Memory B cell (primary cell): ENCODE measurements around the gene MEI4.

Experiments used
- ATAC-seq: fragments of 150-1000 bp; cut with Tn5 transposase; 2 replicates; pipeline ENCODE4 v1.10.0; 2021; ENCODE audit warnings: low read depth, mild to moderate bottlenecking, moderate library complexity
- DNase-seq, 2 donors: peaks; one replicate each; pipeline ENCODE4 v3.0.0; 2022; ENCODE audit warnings: low spot score in 2 of 2
- H3K27ac Mint-ChIP-seq: one replicate; pipeline ENCODE4 v1.8.0; 2022; ENCODE audit warnings: mild to moderate bottlenecking, moderate library complexity, mixed read lengths
- H3K27me3 Mint-ChIP-seq: one replicate; pipeline ENCODE4 v1.8.0; 2022; ENCODE audit warnings: mixed read lengths
- H3K36me3 Mint-ChIP-seq: one replicate; pipeline ENCODE4 v1.8.0; 2022; ENCODE audit warnings: mild to moderate bottlenecking, mixed read lengths
- H3K4me1 Mint-ChIP-seq: one replicate; pipeline ENCODE4 v1.8.0; 2022; ENCODE audit warnings: mixed read lengths
- H3K4me3 Mint-ChIP-seq: one replicate; pipeline ENCODE4 v1.8.0; 2022; ENCODE audit warnings: mild to moderate bottlenecking, moderate library complexity, mixed read lengths
- H3K9me3 Mint-ChIP-seq: one replicate; pipeline ENCODE4 v1.8.0; 2022; ENCODE audit warnings: mixed read lengths

MEI4 gene

DNA sequence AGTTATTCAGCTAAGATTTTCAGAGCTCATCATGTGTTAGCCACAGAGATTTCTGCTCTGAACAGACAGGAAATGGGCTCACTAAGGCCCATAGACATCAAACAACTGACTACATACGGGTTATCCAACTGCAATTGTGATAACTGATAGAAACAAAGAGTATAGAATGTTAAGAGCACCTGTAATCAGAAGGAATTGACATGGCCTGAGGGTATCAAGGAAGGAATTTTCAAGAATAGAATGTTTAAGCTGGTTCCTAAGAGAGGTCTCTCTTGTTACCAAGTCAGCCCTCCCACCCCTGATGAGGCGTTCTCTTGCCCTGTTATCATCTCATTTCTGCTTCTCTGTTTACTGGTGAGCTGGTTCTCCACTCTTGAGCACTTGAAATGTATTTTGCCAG, at the start of gene MEI4:
Gene MEI4 (plus strand): TSS at position 301 of the 400 bp plus-strand sequence. CDS start 37,633 bp downstream, outside the sequence.
- ATAC-seq (no peak), DNase-seq (no peak)
- Mint-ChIP-seq H3K4me1 (no peaks in the 10 kb centered on the region), H3K9me3 (peaks cover 7% of the 10 kb centered on the region), H3K36me3 (no peaks in the 10 kb centered on the region), H3K27me3 (peaks cover 3% of the 10 kb centered on the region), H3K27ac (no peak within 1 kb of the TSS), H3K4me3 (no peak within 1 kb of the TSS)

DNA sequence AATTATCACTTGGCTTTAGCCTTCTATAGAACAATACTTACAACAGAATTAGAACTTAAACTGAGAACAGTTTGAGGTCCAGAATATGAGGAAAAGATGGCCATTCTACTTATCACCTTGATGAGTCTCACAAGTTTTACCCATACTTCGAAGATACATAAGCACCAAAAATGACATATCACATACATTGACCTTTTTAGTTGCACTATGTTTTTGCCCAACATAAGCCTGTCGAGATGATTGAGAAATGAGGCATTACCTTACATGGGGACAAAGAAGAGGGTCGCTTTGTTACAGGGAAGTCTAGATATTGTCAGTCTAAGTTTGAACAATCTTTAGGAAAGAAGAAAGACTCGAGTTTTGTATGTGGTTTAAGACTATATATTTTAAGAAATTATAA, 48.4 kb upstream of the MEI4 start:
- H3K4me3 Mint-ChIP-seq = no peak overlapping the region
- no peaks in the 10 kb centered on the region for H3K36me3 Mint-ChIP-seq
- H3K4me1 Mint-ChIP-seq = no peaks in the 10 kb centered on the region
- H3K27me3 Mint-ChIP-seq = no peaks in the 10 kb centered on the region
- no peak overlapping the region for H3K27ac Mint-ChIP-seq
- H3K9me3 Mint-ChIP-seq = peaks cover 16% of the 10 kb centered on the region
- DNase-seq = no peak
- no peak for ATAC-seq

DNA sequence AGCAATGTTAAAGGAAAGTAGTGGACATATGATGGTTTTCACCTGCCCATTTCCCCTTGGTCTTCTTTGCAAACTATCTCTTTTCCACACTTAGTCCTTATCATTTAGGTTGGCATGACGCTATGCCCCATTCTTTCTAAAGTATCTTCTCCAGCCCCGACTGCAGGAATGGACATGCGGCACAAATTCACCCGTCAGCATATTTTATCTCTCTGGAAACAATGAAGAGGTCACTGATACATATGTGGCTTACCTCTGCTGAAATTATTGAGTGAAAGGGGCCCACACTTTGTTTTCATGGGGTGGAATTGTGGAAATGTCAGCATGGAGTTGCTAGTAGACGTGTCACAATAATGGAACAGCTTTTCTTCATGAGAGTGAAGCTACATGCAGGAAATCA, 45.8 kb upstream of the MEI4 start:
- DNase-seq (no peak), ATAC-seq (no peak)
- Mint-ChIP-seq H3K4me3 (no peak overlapping the region), H3K4me1 (no peaks in the 10 kb centered on the region), H3K36me3 (no peaks in the 10 kb centered on the region), H3K27ac (no peak overlapping the region), H3K9me3 (peaks cover 10% of the 10 kb centered on the region), H3K27me3 (no peaks in the 10 kb centered on the region)

DNA sequence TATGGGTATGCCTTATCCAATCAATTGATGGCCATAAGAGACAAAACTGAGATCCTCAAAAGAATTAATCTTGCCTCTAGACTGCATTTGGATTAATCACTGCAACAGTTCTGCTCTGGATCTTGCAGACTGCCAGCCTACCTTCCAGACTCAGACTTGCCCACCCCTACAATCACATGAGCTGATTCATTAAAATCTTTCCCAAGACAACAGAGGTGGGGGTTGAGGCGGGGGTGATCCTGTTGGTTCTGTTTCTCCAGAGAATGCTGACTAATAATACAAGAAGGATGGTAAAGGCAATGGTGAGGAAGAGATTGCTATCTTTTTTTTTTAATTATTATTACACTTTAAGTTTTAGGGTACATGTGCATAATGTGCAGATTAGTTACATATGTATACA, 43.7 kb upstream of the MEI4 start:
- Mint-ChIP-seq H3K36me3 (no peaks in the 10 kb centered on the region), H3K27me3 (no peaks in the 10 kb centered on the region), H3K4me3 (no peak overlapping the region), H3K9me3 (peaks cover 11% of the 10 kb centered on the region), H3K27ac (no peak overlapping the region), H3K4me1 (no peaks in the 10 kb centered on the region)
- no peak for DNase-seq
- ATAC-seq = no peak

- Mint-ChIP-seq H3K36me3 (no peaks in the 10 kb centered on the region), H3K9me3 (peaks cover 1% of the 10 kb centered on the region), H3K4me3 (no peak overlapping the region), H3K4me1 (no peaks in the 10 kb centered on the region), H3K27ac (no peak overlapping the region), H3K27me3 (no peaks in the 10 kb centered on the region)
- ATAC-seq (no peak), DNase-seq (no peak)
Measured at GRCh38 chr6:77619114-77619513, 33.7 kb upstream of the MEI4 start.

DNA sequence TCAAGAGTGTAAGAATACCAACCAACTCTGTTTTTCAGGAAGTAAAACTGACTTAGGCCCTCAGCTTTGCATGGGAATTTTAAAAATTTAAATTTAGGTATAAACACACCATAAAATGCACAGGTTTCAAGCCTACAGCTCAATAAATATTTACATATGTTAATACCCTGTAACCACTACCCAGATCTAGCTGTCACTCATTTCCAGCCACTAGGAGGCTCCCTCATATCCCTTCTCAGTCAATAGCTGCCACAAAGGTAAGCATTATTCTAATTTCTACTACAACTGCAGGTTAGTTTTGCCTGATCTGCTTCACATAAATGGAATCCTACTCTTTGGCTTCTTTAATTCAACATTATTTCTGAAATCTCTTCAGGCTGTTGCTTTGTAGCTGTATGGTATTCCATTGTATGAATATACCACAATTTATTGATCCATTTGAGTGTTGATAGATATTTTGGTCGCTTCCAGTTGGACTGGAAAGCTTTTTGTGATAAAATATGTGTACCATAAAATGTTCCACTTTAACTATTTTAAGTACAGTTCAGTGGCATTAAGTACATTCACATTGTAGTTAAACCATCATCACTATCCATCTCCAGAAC, 32.5 kb upstream of the MEI4 start:
- H3K27ac Mint-ChIP-seq = no peak overlapping the region
- H3K4me3 Mint-ChIP-seq = no peak overlapping the region
- H3K9me3 Mint-ChIP-seq = peaks cover 3% of the 10 kb centered on the region
- H3K4me1 Mint-ChIP-seq = no peaks in the 10 kb centered on the region
- ATAC-seq (no peak), DNase-seq (no peak)
- H3K27me3 Mint-ChIP-seq = no peaks in the 10 kb centered on the region
- no peaks in the 10 kb centered on the region for H3K36me3 Mint-ChIP-seq

- DNase-seq = no peak
- Mint-ChIP-seq H3K27me3 (no peaks in the 10 kb centered on the region), H3K4me3 (no peak overlapping the region), H3K36me3 (no peaks in the 10 kb centered on the region), H3K27ac (no peak overlapping the region), H3K9me3 (peaks cover 8% of the 10 kb centered on the region), H3K4me1 (no peaks in the 10 kb centered on the region)
- no peak for ATAC-seq
Measured at GRCh38 chr6:77624515-77624914, 28.3 kb upstream of the MEI4 start.

GRCh38 chr6:77626426-77626825, 26.4 kb upstream of the MEI4 start:
- H3K4me1 Mint-ChIP-seq = no peaks in the 10 kb centered on the region
- H3K36me3 Mint-ChIP-seq = no peaks in the 10 kb centered on the region
- H3K4me3 Mint-ChIP-seq = no peak overlapping the region
- no peak for DNase-seq
- H3K9me3 Mint-ChIP-seq = peaks cover 8% of the 10 kb centered on the region
- ATAC-seq = no peak
- H3K27me3 Mint-ChIP-seq = no peaks in the 10 kb centered on the region
- no peak overlapping the region for H3K27ac Mint-ChIP-seq

DNA sequence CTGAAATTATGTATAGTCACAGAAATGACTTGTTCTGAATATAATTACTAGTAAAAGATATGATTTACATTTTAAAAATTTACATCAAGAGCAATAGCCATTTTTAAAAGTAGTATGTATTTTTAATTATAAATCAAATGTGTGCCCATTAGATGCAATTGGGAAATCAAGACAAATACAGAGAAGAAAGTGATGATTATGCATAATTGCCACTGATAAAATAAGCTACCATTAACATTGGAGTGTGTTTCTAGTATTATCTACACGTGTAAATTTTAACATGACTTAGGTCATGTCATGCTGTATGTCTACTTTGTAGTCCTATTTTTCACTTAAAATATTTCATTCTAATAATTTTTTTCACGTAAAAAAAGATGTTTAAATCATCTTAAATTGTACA, 22.8 kb upstream of the MEI4 start:
- no peak overlapping the region for H3K4me3 Mint-ChIP-seq
- DNase-seq (no peak), ATAC-seq (no peak)
- no peaks in the 10 kb centered on the region for H3K36me3 Mint-ChIP-seq
- H3K27ac Mint-ChIP-seq = no peak overlapping the region
- H3K27me3 Mint-ChIP-seq = no peaks in the 10 kb centered on the region
- no peaks in the 10 kb centered on the region for H3K4me1 Mint-ChIP-seq
- peaks cover 8% of the 10 kb centered on the region for H3K9me3 Mint-ChIP-seq

GRCh38 chr6:77633471-77633870, 19.4 kb upstream of the MEI4 start:
- Mint-ChIP-seq H3K4me1 (no peaks in the 10 kb centered on the region), H3K27ac (no peak overlapping the region), H3K27me3 (no peaks in the 10 kb centered on the region), H3K4me3 (no peak overlapping the region), H3K9me3 (peaks cover 1% of the 10 kb centered on the region), H3K36me3 (no peaks in the 10 kb centered on the region)
- ATAC-seq = no peak
- DNase-seq = no peak

- H3K4me1 Mint-ChIP-seq = no peaks in the 10 kb centered on the region
- no peaks in the 10 kb centered on the region for H3K36me3 Mint-ChIP-seq
- DNase-seq = no peak
- H3K27me3 Mint-ChIP-seq = no peaks in the 10 kb centered on the region
- H3K9me3 Mint-ChIP-seq = peaks cover 1% of the 10 kb centered on the region
- ATAC-seq = no peak
- no peak overlapping the region for H3K4me3 Mint-ChIP-seq
- no peak overlapping the region for H3K27ac Mint-ChIP-seq
Measured at GRCh38 chr6:77633993-77634715, 18.7 kb upstream of the MEI4 start.

- Mint-ChIP-seq H3K36me3 (no peaks in the 10 kb centered on the region), H3K4me1 (no peaks in the 10 kb centered on the region), H3K9me3 (no peaks in the 10 kb centered on the region), H3K27ac (no peak overlapping the region), H3K27me3 (no peaks in the 10 kb centered on the region), H3K4me3 (no peak overlapping the region)
- no peak for ATAC-seq
- no peak for DNase-seq
Measured at GRCh38 chr6:77638129-77638830, 14.6 kb upstream of the MEI4 start.

- no peaks in the 10 kb centered on the region for H3K27me3 Mint-ChIP-seq
- H3K9me3 Mint-ChIP-seq = no peaks in the 10 kb centered on the region
- no peaks in the 10 kb centered on the region for H3K4me1 Mint-ChIP-seq
- DNase-seq = no peak
- no peak overlapping the region for H3K27ac Mint-ChIP-seq
- H3K4me3 Mint-ChIP-seq = no peak overlapping the region
- no peaks in the 10 kb centered on the region for H3K36me3 Mint-ChIP-seq
- ATAC-seq = no peak
Measured at GRCh38 chr6:77644102-77644705, 8.6 kb upstream of the MEI4 start.

DNA sequence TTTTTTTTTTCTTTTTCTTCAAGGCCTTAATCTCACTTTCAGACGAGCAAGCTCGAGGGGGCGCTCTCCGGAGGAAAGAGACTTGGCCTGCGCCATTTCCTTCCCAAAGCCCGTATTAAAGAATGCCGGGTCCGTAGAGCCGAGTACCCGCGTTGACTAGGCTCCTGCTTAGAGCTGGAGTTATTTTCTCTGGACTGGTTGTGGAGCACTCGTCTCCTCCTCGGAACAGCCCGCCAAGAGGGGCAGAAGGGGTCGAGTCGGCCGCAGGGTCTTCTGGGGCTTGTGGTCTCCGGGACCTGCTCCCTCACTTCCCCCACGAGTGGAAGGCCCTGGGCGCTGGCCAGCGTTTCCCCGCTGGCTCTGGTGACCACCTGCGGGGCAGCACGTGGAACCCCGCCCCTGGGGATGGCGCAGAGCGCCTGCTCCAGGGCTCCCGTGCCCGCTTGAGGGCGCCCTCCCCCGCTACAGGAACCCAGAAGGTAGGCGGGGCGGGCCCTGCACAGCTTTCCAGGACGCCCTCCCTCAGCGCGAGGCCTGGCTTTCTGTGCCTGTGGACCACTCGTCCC, 2.7 kb upstream of the MEI4 start:
- DNase-seq = no peak
- H3K4me3 Mint-ChIP-seq = peak overlapping the region; percentile 25
- peak; percentile 27 for ATAC-seq

More for the DNA sequence above, 2.7 kb upstream of the MEI4 start:
- Mint-ChIP-seq H3K27ac (no peak overlapping the region), H3K36me3 (no peaks in the 10 kb centered on the region), H3K27me3 (peaks cover 3% of the 10 kb centered on the region), H3K4me1 (no peaks in the 10 kb centered on the region), H3K9me3 (peaks cover 4% of the 10 kb centered on the region)
